H9 (cell line): ENCODE data around the gene FYTTD1. TPM values are rescaled to one million over a fixed set of nuclear protein-coding genes. Genes with fewer than 3 reads are reported as not detected.

Source experiments
- DNase-seq: peaks from one replicate; pipeline ENCODE4 v3.0.0-alpha.2; 2017
- H2AFZ ChIP-seq: one replicate; pipeline ENCODE4 v1.6.1; 2013; ENCODE audit warnings: mild to moderate bottlenecking, low read length, control low read depth, moderate library complexity
- H2AK5ac ChIP-seq: 2 replicates; pipeline ENCODE4 v1.6.1; 2013; ENCODE audit warnings: low read length, control low read depth, mixed read lengths; ENCODE audit not compliant: insufficient read length
- H2BK120ac ChIP-seq: one replicate; pipeline ENCODE4 v1.6.1; 2013; ENCODE audit warnings: low read depth, mild to moderate bottlenecking, low read length, control low read depth, inconsistent platforms; ENCODE audit not compliant: poor library complexity, severe bottlenecking
- H2BK12ac ChIP-seq: 2 replicates; pipeline ENCODE4 v1.6.1; 2013; ENCODE audit warnings: low read length, control low read depth, mixed read lengths, low read depth; ENCODE audit not compliant: insufficient read length
- H2BK15ac ChIP-seq: 2 replicates; pipeline ENCODE4 v1.6.1; 2013; ENCODE audit warnings: low read depth, low read length, control low read depth
- H2BK20ac ChIP-seq: one replicate; pipeline ENCODE4 v1.6.1; 2013; ENCODE audit warnings: low read depth, mild to moderate bottlenecking, low read length, control low read depth, inconsistent platforms; ENCODE audit not compliant: poor library complexity, severe bottlenecking
- H2BK5ac ChIP-seq: 2 replicates; pipeline ENCODE4 v1.6.1; 2013; ENCODE audit warnings: low read length, control low read depth, mixed read lengths; ENCODE audit not compliant: insufficient read length
- H3K14ac ChIP-seq: 2 replicates; pipeline ENCODE4 v1.6.1; 2013; ENCODE audit warnings: low read length, control low read depth; ENCODE audit not compliant: insufficient read depth
- H3K18ac ChIP-seq: 2 replicates; pipeline ENCODE4 v1.6.1; 2013; ENCODE audit warnings: low read depth, mild to moderate bottlenecking, mixed read lengths, low read length, control low read depth; ENCODE audit not compliant: insufficient read length
- H3K23ac ChIP-seq: 2 replicates; pipeline ENCODE4 v1.6.1; 2013; ENCODE audit warnings: low read length, control low read depth, mixed read lengths, low read depth; ENCODE audit not compliant: insufficient read length
- H3K23me2 ChIP-seq: 2 replicates; pipeline ENCODE4 v1.6.1; 2013; ENCODE audit warnings: low read depth, mild to moderate bottlenecking, mixed read lengths, low read length, control low read depth; ENCODE audit not compliant: insufficient read length, poor library complexity, severe bottlenecking
- H3K27ac ChIP-seq: 2 replicates; pipeline ENCODE4 v1.5.1; 2013; ENCODE audit warnings: low read length, control low read depth, mixed read lengths, low read depth; ENCODE audit not compliant: insufficient read length
- H3K27me3 ChIP-seq: 2 replicates; pipeline ENCODE4 v1.6.1; 2013; ENCODE audit warnings: low read length, control low read depth, inconsistent platforms; ENCODE audit not compliant: insufficient read depth
- H3K4ac ChIP-seq: 2 replicates; pipeline ENCODE4 v1.6.1; 2013; ENCODE audit warnings: low read depth, mild to moderate bottlenecking, control low read depth, inconsistent platforms, low read length, moderate library complexity
- H3K4me1 ChIP-seq: 2 replicates; pipeline ENCODE4 v1.6.1; 2013; ENCODE audit warnings: low read length, control low read depth, inconsistent platforms; ENCODE audit not compliant: insufficient read depth
- H3K4me2 ChIP-seq: 2 replicates; pipeline ENCODE4 v1.6.1; 2013; ENCODE audit warnings: low read length, control low read depth, mixed read lengths; ENCODE audit not compliant: insufficient read length, insufficient read depth
- H3K56ac ChIP-seq: 2 replicates; pipeline ENCODE4 v1.6.1; 2013; ENCODE audit warnings: low read depth, mild to moderate bottlenecking, mixed read lengths, low read length, control low read depth; ENCODE audit not compliant: insufficient read length
- H3K79me1 ChIP-seq: 2 replicates; pipeline ENCODE4 v1.6.1; 2013; ENCODE audit warnings: low read depth, mild to moderate bottlenecking, moderate library complexity, low read length, control low read depth, inconsistent platforms; ENCODE audit not compliant: insufficient read depth, poor library complexity, severe bottlenecking
- H3K79me2 ChIP-seq: 2 replicates; pipeline ENCODE4 v1.6.1; 2013; ENCODE audit warnings: low read length, control low read depth, inconsistent platforms; ENCODE audit not compliant: insufficient read depth
- H3K9ac ChIP-seq: 2 replicates; pipeline ENCODE4 v1.6.1; 2013; ENCODE audit warnings: low read length, control low read depth, mixed read lengths; ENCODE audit not compliant: insufficient read length; ENCODE audit errors: extremely low read depth
- H3K9me3 ChIP-seq: one replicate; pipeline ENCODE4 v1.6.1; 2013; ENCODE audit warnings: low read depth, low read length, inconsistent platforms; ENCODE audit not compliant: control insufficient read depth
- H3T11ph ChIP-seq: one replicate; pipeline ENCODE4 v1.6.1; 2013; ENCODE audit warnings: mild to moderate bottlenecking, low read length, control low read depth, inconsistent platforms
- H4K20me1 ChIP-seq: one replicate; pipeline ENCODE4 v1.6.1; 2013; ENCODE audit not compliant: control insufficient read depth, insufficient read length, insufficient read depth
- H4K5ac ChIP-seq: 2 replicates; pipeline ENCODE4 v1.6.1; 2013; ENCODE audit warnings: low read depth, mild to moderate bottlenecking, mixed read lengths, low read length, control low read depth; ENCODE audit not compliant: insufficient read length
- H4K8ac ChIP-seq: replicated peaks from 2 replicates; pipeline ENCODE4 v1.6.1; 2013; ENCODE audit warnings: low read length, control low read depth, mixed read lengths, low read depth; ENCODE audit not compliant: insufficient read length
- H4K91ac ChIP-seq: 2 replicates; pipeline ENCODE4 v1.6.1; 2013; ENCODE audit warnings: low read depth, mild to moderate bottlenecking, moderate library complexity, mixed read lengths, low read length, control low read depth; ENCODE audit not compliant: insufficient read length
- H3K27ac Mint-ChIP-seq, 3 experiments: 2 replicates in 2 of 3; 3 replicates in 1 of 3; pipeline ENCODE4 v1.8.0; 2020 to 2021; ENCODE audit warnings: mixed read lengths in 3 of 3, mild to moderate bottlenecking in 1 of 3, moderate library complexity in 1 of 3
- H3K27me3 Mint-ChIP-seq: 2 replicates; pipeline ENCODE4 v1.8.0; 2021; ENCODE audit warnings: low read depth, mild to moderate bottlenecking, moderate library complexity, mixed read lengths
- H3K36me3 Mint-ChIP-seq, 3 experiments: 2 replicates in 2 of 3; 3 replicates in 1 of 3; pipeline ENCODE4 v1.8.0; 2020 to 2021; ENCODE audit warnings: low read depth in 3 of 3, mixed read lengths in 3 of 3; ENCODE audit not compliant: insufficient read depth in 1 of 3
- H3K4me1 Mint-ChIP-seq, 2 experiments: 2 replicates each; pipeline ENCODE4 v1.8.0; 2020; ENCODE audit warnings: mixed read lengths in 2 of 2
- H3K4me3 Mint-ChIP-seq, 2 experiments: 2 replicates in 1 of 2; 3 replicates in 1 of 2; pipeline ENCODE4 v1.8.0; 2020 to 2021; ENCODE audit warnings: mild to moderate bottlenecking in 2 of 2, mixed read lengths in 2 of 2, moderate library complexity in 1 of 2
- H3K9me3 Mint-ChIP-seq, 2 experiments: 2 replicates in 1 of 2; 3 replicates in 1 of 2; pipeline ENCODE4 v1.8.0; 2020; ENCODE audit warnings: mild to moderate bottlenecking in 2 of 2, mixed read lengths in 2 of 2, moderate library complexity in 1 of 2
- CTCF ChIP-seq: fragments of 200-600 bp; sonication (generic); conservative IDR thresholded peaks from 3 replicates; pipeline ENCODE4 v1.8.0; 2021; ENCODE audit warnings: antibody characterized with exemption, mild to moderate bottlenecking
- WGBS: extraction: QIAGEN DNeasy Blood & Tissue Kit; methylation state at CpG from one replicate; pipeline ENCODE4 v1.1.7; 2013; ENCODE audit warnings: missing lambda C conversion rate, low lambda C conversion rate, mixed read lengths; ENCODE audit not compliant: insufficient read length; ENCODE audit errors: extremely low coverage; 5-methylcytosine and 5-hydroxymethylcytosine counted together
- total RNA-seq: library from RNA; stranded (reverse); gene quantifications from 2 replicates; pipeline ENCODE4 v1.2.1, GENCODE V29; 2021

FYTTD1 gene
- total RNA-seq, 1 experiment from 2014 or later, result 19.4 TPM

DNA sequence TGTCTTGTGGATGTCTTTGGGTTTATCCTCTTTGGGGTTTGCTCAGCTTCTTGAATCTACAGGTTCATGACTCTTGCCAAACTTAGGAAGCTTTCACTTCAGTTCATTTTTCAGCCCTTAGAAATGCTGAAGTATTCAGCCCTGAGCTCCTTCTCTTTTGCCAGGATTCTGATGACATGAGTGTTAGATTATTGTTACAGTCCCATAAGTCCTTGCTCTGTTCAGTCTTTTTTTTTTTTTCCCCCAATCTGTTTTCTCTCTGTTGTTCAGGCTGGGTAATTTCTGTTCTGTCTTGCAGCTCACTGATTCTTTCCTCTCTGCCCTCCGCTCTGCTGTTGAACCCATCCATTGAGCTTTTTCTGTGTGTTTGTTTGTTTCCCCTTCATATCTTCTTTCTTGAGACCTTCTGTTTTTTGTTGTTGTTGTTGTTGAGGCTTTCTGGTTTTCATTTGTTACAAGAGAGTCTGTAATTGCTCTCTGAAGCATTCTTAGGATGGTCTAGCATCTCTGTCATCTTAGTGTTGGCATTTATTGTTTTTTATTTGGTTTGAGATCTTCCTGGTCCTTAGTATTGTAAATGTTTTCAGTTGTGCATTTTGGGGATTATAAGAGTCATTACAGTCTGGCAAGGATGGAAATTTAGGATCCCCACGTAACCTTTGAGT, 59.8 kb downstream of the FYTTD1 start:
- Histone ChIP-seq H3K4ac (no peak overlapping the region), H3K9ac (no peak overlapping the region), H3K27me3 (no peaks in the 10 kb centered on the region), H4K5ac (no peak overlapping the region), H3K79me2 (peaks cover 5% of the 10 kb centered on the region; the same call in 1 of the 2 replicates), H2BK120ac (no peak overlapping the region), H3T11ph (no peak overlapping the region), H2BK20ac (no peak overlapping the region), H3K14ac (no peak overlapping the region), H3K79me1 (no peaks in the 10 kb centered on the region), H2BK12ac (no peak overlapping the region), H3K56ac (no peak overlapping the region), H3K4me1 (no peaks in the 10 kb centered on the region; the same call in 1 of the 2 replicates), H3K23me2 (no peaks in the 10 kb centered on the region), H2AK5ac (no peak overlapping the region), H2BK15ac (no peak overlapping the region), H3K4me2 (no peak overlapping the region), H2AFZ (no peak overlapping the region), H4K8ac (no peak overlapping the region), H2BK5ac (no peak overlapping the region), H3K27ac (no peak overlapping the region), H3K9me3 (no peaks in the 10 kb centered on the region), H4K20me1 (no peaks in the 10 kb centered on the region), H3K23ac (no peak overlapping the region), H3K18ac (no peak overlapping the region), H4K91ac (no peak overlapping the region)
- Mint-ChIP-seq H3K36me3 (peaks cover 2 to 6% (median 4%) of the 10 kb centered on the region in 3 experiments; a peak in 5 of 7 replicates), H3K27ac (peak overlapping the region; percentile 3 to 20 (median 18); a peak in 5 of 7 replicates), H3K4me3 (no peak overlapping the region), H3K9me3 (no peaks in the 10 kb centered on the region), H3K4me1 (peaks cover 3 to 9% of the 10 kb centered on the region in 2 experiments; a peak in 2 of 4 replicates), H3K27me3 (no peaks in the 10 kb centered on the region)
- WGBS, result no CpG with 5 or more reads among the region's 2 CpGs
- no peak for TF ChIP-seq CTCF
- no peak for DNase-seq
